ENCODE data around the gene GAPVD1.

Gene GAPVD1

DNA sequence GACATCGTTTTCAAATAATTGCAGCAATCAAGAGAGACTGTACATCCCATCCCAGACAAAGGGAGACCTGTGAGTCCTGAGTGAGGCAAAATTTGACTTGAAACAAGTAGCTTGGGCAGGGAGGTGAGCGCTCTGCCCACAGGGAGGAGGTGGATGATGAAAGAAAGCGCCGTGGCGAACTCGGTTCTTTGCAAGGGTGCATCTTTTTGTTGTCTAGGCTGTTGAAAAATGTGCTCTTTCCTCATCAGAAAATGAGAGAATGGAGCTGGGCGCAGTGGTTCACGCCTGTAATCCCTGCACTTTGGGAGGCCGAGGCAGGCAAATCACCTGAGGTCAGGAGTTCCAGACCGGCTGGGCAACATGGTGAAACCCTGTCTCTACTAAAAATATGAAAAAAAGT, 150.5 kb downstream of the GAPVD1 start:
- no peaks in the 10 kb centered on the region for H3K36me3 ChIP-seq
- no peak overlapping the region for H3K27ac ChIP-seq
- no peak overlapping the region for H3K4me3 ChIP-seq (ENCODE audit: low read depth in 1 of 2, low read length in 1 of 2)
- no peak for TF ChIP-seq CTCF (IDR thresholded peaks at IDR 0.05)
- H3K4me1 ChIP-seq (ENCODE audit: control insufficient read depth in 1 of 2, insufficient read depth in 1 of 2, low read depth in 1 of 2, low read length in 1 of 2) = peaks cover 9 to 13% of the 10 kb centered on the region in 2 experiments
- peaks cover 44% of the 10 kb centered on the region for H3K27me3 ChIP-seq
- no peaks in the 10 kb centered on the region for H3K9me3 ChIP-seq

GRCh38 chr9:125413579-125413978, 152.0 kb downstream of the GAPVD1 start:
- no peak for TF ChIP-seq CTCF (IDR thresholded peaks at IDR 0.05)
- H3K36me3 ChIP-seq = no peaks in the 10 kb centered on the region

DNA sequence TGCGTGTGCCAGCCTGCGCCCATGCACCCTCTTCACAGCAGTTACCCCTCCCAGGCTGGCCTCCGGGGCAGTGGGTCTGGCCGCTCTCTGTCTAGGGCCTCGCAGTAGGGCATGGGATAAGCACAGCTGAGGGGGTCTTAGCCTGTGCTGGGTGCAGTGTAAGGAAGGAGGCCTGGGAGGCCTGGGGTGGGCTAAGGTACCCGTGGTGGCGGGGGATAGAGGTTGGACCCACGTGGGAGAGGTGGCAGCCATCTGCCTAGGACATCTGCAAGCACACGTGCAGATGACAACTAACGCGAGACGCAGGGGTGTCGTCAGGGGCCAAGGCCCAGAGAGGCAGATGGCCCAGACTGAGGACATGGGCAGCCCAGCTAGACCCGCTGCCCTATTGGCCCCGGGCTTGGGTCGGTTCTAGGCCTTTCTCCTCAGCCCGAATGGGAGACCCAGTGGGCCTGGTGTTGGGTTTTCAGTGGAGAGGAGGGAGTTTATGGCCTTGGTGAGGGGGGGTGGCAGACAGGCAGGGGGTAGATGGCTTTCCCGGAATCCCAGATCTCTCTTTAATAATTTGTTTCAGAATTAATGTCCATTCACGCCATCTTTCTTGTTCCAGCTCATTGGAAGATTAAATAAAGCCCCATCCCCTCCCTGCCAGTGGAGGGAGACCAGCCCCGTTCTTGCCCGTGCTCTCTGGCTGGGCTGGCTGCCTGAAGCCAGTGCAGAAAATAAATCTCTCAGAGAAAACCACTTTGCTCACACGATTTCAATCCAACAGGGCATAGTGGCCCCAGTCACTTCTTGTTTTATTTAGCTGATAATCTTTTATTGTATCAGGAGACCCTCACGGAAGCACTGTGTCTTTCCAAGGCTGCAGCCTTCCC, 154.2 kb downstream of the GAPVD1 start:
- Histone ChIP-seq H3K27ac (no peak overlapping the region), H3K4me1 (ENCODE audit: control insufficient read depth in 1 of 2, insufficient read depth in 1 of 2, low read depth in 1 of 2, low read length in 1 of 2) (no peaks in the 10 kb centered on the region), H3K9me3 (no peaks in the 10 kb centered on the region), H3K36me3 (no peaks in the 10 kb centered on the region), H3K4me3 (ENCODE audit: low read depth in 1 of 2, low read length in 1 of 2) (no peak overlapping the region), H3K27me3 (peaks cover 8% of the 10 kb centered on the region)
- no peak for TF ChIP-seq CTCF (IDR thresholded peaks at IDR 0.05)

More at GRCh38 chr9:125413579-125413978, 152.0 kb downstream of the GAPVD1 start:
- Histone ChIP-seq H3K9me3 (no peaks in the 10 kb centered on the region), H3K27ac (no peak overlapping the region), H3K27me3 (peaks cover 30% of the 10 kb centered on the region), H3K4me1 (ENCODE audit: control insufficient read depth in 1 of 2, insufficient read depth in 1 of 2, low read depth in 1 of 2, low read length in 1 of 2) (peaks cover 1% of the 10 kb centered on the region in 2 experiments), H3K4me3 (ENCODE audit: low read depth in 1 of 2, low read length in 1 of 2) (no peak overlapping the region)

DNA sequence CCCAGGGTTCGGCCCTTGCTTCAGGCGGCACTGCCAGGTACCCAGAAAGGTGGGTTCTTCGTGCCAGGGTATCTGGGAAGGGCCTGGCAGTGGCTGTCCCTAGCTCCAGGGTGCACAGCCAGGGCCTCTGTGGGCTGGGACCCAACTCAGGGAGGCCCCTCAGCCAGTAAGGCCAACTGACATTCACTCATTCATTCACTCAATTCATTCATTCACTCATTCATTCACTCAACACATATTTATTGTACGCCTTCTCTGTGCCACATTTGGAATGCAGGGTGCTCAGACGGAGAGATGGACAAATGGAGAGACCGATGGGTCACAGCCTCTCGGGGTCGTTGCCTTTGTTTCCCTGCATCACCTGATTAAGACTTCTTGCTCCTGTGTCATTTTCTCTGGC, 154.9 kb downstream of the GAPVD1 start:
- Histone ChIP-seq H3K4me3 (ENCODE audit: low read depth in 1 of 2, low read length in 1 of 2) (no peak overlapping the region), H3K4me1 (ENCODE audit: control insufficient read depth in 1 of 2, insufficient read depth in 1 of 2, low read depth in 1 of 2, low read length in 1 of 2) (no peaks in the 10 kb centered on the region), H3K27ac (no peak overlapping the region), H3K27me3 (peaks cover under 1% of the 10 kb centered on the region), H3K9me3 (no peaks in the 10 kb centered on the region), H3K36me3 (no peaks in the 10 kb centered on the region)
- TF ChIP-seq CTCF (IDR thresholded peaks at IDR 0.05) = no peak

Measured in neutrophil (primary cell).